ENCODE data around the gene LY6G5C. TPM values are rescaled to one million over a fixed set of nuclear protein-coding genes. Genes with fewer than 3 reads are reported as not detected.

The LY6G5C gene
- total and polyA plus RNA-seq, 9 of the 15 experiments (the other 6 are each of a cell fraction or from before 2014, with no cell fraction given) = 0.10 to 0.67 (median 0.46) TPM; not detected in 4

- 0 out of 2 replicates have a peak, but pooled peaks have one; percentile 82 for TF ChIP-seq IRF1 (CRISPR knock-in tag; IDR thresholded peaks at IDR 0.05; ENCODE audit: borderline replicate concordance)
- TF ChIP-seq MTA1 (IDR thresholded peaks at IDR 0.05; ENCODE audit: borderline replicate concordance) = no peak
- TF ChIP-seq ZNF134 (CRISPR knock-in tag; conservative IDR thresholded peaks at IDR 0.05) = no peak
- peak; percentile 6; the same call in 1 of the 2 replicates for TF ChIP-seq ZBTB26 (CRISPR knock-in tag; IDR thresholded peaks at IDR 0.05)
- TF ChIP-seq MGA (IDR thresholded peaks at IDR 0.05) = no peak
- TF ChIP-seq FOXJ3 (CRISPR knock-in tag; IDR thresholded peaks at IDR 0.05) = no peak
- TF ChIP-seq ZNF668 (CRISPR knock-in tag; IDR thresholded peaks at IDR 0.05) = peak; percentile 38; the same call in 1 of the 2 replicates
- peak; percentile 69 for TF ChIP-seq ZBED1 (IDR thresholded peaks at IDR 0.05)
- TF ChIP-seq, protein P1, sequence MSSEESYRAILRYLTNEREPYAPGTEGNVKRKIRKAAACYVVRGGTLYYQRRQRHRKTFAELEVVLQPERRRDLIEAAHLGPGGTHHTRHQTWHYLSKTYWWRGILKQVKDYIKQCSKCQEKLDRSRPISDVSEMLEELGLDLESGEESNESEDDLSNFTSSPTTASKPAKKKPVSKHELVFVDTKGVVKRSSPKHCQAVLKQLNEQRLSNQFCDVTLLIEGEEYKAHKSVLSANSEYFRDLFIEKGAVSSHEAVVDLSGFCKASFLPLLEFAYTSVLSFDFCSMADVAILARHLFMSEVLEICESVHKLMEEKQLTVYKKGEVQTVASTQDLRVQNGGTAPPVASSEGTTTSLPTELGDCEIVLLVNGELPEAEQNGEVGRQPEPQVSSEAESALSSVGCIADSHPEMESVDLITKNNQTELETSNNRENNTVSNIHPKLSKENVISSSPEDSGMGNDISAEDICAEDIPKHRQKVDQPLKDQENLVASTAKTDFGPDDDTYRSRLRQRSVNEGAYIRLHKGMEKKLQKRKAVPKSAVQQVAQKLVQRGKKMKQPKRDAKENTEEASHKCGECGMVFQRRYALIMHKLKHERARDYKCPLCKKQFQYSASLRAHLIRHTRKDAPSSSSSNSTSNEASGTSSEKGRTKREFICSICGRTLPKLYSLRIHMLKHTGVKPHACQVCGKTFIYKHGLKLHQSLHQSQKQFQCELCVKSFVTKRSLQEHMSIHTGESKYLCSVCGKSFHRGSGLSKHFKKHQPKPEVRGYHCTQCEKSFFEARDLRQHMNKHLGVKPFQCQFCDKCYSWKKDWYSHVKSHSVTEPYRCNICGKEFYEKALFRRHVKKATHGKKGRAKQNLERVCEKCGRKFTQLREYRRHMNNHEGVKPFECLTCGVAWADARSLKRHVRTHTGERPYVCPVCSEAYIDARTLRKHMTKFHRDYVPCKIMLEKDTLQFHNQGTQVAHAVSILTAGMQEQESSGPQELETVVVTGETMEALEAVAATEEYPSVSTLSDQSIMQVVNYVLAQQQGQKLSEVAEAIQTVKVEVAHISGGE (CRISPR knock-in tag; IDR thresholded peaks at IDR 0.05) = no peak
Observed at GRCh38 chr6:31652925-31653724, 27.7 kb downstream of the LY6G5C start (continued).
